GM19043 (cell line): ENCODE measurements around the gene HSD17B4.
"Not testable (repeated sequence)": the region's sequence is repeated elsewhere in the genome, so short reads cannot be mapped to it uniquely, and the experiment has no call there.

Experiments used
- ATAC-seq: cut with Tn5 transposase; IDR thresholded peaks from one replicate; pipeline ENCODE4 v1.9.1; 2021; ENCODE audit warnings: low read depth; ENCODE audit not compliant: unreplicated experiment

The HSD17B4 gene

DNA sequence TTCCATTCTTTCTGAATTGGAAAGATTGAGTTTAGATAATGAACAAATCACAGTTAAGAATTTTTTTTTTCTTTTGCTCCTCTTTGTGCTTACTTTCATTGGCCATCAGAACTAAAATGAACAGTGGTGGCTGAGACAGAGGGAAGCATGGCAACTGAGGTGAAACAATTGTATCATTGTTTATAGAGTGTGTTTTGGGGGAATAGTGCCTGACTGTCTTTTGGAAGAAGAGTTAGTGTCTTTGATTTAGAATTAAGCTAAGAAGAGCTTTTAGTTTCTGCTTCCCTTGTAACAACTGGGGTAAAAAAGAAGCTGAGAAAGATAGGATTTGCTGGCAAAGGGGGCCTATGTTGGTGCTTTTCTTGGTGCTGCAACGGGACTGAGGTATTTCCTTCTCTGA lies 24.0 kb downstream of the HSD17B4 start:
- ATAC-seq, result no peak

DNA sequence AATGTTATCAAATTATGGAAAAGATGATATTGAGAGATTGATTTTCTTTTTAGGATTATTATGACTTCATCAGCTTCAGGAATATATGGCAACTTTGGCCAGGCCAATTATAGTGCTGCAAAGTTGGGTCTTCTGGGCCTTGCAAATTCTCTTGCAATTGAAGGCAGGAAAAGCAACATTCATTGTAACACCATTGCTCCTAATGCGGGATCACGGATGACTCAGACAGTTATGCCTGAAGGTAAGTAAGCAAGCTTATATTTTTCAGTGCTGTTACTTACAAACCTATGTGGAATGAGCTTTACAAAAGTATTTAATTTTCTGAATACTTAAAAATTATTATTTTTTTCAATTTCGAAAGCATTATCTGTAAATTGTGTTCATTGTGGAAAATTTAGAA lies 26.5 kb downstream of the HSD17B4 start:
- ATAC-seq, result no peak

DNA sequence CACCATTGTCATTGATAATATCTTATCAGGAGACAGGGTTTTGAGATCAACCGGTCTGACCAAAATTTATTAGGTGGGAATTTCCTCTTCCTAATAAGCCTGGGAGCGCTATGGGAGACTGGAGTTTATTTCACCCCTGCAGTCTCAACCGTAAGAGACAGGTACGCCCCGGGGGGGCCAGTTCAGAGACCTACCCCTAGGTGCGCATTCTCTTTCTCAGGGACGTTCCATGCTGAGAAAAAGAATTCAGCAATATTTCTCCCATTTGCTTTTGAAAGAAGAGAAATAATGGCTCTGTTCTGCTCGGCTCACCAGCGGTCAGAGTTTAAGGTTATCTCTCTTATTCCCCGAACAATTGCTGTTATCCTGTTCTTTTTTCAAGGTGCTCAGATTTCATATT lies 28.3 kb downstream of the HSD17B4 start:
- not testable (repeated sequence) for ATAC-seq

DNA sequence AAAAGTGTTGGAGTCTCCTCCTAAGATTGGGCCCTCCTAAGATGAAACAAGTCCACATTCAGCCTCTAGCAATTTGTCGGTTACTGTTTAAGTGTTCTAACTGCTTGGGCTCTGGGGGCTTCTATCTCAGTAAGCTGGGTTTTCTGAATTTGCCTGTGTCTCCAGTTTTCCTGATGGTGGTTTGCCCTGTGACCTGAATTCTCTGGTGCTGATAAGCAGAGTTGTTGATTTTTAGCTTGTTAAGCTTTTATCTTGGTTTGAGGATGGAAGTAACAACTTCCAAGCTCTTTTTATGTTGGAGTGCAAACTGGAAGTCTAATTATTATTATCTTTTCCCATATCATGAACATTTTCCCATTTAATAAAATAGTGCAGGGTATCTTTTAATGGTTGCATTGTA lies 30.9 kb downstream of the HSD17B4 start:
- no peak for ATAC-seq

DNA sequence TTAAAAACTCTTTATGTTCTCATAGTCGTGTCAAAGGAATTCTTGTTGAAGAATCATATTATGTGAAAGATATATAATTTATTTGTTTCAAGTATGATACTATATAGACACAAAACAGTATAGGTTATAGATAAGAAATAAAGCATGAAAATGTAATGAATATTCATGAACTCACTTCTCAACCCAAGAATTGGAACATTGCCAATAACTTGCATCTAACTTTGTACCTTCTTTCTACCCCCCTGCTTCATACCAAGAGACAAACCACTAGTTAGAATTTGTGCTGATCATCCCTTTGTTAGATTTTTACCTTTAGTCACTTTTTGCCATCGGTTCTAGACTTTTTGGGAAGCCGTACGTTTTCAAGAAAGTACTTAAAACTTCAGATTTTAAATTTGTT lies 32.6 kb downstream of the HSD17B4 start:
- ATAC-seq, result no peak

DNA sequence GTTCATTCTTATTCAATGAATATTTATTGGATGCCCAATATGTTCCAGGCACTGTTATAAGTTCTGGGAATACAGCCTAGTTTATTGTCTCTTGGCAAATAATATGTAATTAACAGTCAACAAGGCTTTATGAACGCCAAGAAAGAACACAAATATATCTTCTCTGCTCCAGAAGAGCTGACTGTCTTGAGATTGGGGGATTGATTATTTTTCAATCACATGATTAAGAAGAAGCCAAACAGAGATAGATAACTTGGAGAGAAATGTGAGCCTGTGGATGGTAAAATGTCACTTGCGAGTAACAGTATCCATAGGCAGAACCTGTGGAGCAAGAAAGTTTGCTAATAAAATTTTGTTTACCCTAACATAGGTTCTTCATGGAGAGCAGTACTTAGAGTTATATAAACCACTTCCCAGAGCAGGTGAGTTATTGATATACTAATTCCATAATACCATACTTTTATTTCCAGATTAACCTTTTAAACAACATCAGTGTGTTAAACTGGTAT lies 49.4 kb downstream of the HSD17B4 start:
- ATAC-seq, result no peak

DNA sequence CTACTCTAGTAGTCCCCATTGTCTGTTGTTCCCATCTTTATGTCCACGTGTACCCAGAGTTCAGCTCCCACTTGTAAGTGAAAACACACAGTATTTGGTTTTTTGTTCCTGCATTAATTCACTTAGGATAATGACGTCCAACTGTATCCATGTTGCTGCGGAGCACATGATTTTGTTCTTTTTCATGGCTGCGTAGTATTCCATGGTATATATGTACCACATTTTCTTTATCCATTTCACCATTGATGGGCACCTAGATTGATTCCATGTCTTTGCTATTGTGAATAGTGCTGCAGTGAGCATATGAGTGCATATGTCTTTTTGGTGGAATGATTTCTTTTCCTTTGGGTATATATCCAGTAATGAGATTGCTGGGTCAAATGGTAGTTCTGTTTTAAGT lies 51.6 kb downstream of the HSD17B4 start:
- not testable (repeated sequence) for ATAC-seq

DNA sequence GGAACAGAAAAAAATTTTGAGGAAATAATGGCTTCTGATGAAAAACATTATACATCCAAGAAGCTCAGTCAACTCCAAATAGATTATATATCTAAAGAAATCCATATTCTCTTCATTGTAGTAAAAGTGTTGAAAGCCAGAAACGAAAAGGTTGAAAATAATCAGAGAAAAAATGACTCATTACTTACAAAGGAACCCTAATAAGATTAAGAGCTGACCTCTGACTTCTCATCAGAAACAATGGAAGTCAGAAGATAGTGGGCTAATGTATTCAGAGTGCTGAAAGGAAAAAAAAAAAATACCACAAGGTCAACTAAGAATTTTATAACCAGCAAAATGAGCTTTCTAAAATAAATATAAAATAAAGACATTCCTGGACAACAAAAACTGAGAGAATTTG lies 60.0 kb downstream of the HSD17B4 start:
- no peak for ATAC-seq

DNA sequence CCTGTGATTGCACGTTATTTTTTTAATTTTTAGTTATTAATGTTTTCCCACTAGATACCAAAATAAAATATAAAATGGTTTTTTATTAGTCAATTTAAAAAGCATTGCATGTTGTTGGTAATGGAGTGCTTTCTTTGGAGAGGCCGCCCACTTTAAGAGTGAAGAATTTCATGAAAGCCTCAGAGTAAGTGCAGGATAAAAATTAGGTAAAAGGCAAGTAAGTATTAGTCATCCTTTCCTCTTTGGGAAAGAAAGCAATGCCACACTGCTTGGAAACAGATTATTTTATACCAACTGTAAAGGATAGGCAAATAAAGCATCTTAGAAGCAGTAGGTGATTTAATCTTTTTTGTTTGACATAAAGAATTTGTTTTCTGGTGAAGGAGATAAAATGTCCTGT lies 62.9 kb downstream of the HSD17B4 start:
- ATAC-seq, result no peak

DNA sequence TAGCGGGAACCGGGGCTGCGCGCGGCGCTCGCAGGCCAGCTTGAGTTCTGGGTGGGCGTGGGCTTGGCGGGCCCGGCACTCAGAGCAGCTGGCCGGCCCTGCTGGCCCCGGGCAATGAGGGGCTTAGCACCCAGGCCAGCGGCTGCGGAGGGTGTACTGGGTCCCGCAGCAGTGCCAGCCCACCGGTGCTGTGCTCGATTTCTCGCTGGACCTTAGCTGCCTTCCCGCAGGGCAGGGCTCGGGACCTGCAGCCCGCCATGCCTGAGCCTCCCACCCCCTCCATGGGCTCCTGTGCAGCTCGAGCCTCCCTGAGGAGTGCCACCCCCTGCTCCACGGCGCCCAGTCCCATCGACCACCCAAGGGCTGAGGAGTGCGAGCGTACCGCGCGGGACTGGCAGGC lies 64.8 kb downstream of the HSD17B4 start:
- ATAC-seq, result not testable (repeated sequence)

DNA sequence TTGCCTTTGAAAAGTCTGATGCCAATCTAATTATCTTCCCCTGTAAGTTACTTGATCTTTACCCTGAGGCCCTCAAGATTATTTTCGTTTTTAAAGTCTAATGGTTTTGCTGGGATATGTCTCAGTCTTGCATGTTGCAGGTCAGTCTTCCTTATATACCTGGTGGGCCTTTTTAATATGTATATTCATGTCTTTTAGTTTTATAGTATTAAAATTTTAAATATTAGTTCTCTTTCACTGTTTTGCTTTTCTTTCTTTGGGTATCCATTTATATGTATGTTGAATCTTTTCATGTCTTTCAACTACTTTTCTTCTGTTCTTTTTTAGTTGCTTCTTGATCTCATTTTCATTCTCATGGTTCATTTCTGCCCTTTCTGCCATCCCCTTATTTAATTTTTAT lies 68.9 kb downstream of the HSD17B4 start:
- ATAC-seq, result no peak

DNA sequence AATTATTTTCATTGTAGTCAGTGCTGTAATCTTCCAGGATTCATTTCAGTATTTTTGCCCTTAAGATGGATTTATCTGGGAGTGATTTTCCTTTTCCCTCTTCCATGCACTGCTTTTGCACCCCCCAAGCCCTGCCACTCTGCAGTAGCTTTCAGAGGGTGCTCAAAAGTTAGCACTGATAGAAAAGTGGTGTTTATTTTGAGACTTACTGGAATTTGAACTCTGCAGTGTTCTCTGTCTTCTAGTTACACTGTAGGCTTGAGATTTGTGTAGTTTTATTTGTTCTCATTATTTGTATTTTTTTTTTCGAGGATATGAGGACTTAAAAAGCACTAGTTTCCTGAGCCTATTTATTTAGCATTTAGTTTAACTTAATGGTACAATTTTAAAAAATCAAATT lies 70.5 kb downstream of the HSD17B4 start:
- ATAC-seq, result no peak

DNA sequence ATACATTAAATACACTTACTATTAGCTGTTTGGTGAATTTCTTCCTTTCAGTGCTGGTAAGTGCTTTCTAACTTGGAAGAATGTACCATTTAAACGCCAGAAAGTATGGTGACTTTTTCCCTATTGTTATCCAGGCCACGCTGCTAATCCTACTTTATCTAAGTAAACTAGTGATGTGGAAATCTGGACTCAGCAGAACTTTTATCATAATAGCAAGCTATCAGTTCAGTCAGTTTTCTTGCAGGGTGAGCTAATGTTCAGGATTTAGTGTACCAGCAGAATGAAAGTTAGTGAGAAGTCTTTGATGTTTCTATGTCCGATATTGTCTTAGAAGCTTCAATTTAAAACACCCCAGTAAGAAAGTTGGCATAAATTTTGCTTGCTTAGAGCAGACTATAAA lies 72.2 kb downstream of the HSD17B4 start:
- ATAC-seq, result no peak

DNA sequence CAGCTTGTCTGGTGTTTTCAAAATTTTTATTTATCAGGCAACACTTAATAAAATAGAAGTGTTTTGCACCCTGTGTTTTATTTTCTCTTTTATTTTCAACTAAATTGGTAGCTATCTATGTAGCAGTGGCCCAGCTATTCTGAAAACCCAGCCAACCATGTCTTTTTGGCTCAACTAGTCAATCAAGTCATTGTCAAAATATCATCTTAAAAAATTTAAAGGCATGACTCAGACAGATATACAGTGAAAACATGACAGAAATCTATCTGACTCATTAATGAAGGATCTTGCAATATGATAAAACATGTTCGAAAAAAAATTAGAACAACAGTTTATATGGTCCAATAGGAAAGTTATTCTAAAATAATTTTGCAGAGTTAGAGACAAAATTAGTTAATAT lies 75.1 kb downstream of the HSD17B4 start:
- ATAC-seq, result no peak

DNA sequence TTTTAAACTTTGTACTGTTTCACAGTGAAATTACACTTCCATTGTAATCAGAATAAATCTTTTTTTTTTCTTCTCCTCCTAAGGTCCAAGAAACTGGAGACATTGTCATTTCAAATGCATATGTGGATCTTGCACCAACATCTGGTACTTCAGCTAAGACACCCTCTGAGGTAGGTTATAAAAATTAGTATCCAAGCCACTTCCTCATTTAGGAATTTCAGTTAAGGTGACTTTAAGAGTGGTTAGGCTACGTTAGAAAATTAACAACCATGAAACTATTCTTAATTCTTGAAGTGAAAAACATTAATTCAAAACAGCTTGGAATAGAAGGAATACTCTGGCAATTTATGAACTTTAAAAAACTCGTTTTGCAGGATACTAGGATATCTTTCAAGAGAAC lies 77.5 kb downstream of the HSD17B4 start:
- no peak for ATAC-seq

DNA sequence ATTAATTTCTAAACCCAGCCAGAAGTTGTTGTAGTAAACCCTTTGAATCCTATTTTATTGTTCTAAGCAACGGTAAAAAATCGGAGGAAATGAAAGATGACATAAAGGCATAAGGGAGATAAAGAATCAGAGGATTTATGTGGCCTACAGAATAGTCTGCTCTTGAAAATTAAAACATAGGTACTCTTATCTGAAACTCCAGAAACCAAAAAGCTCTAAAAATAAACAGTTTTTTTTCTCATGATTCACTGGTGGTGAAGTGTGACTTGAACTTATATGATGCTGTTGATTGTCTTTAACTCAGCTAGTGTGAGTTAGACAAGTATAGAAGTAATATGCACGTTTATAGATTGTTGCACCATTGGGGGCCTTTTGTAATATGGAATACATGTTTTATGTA lies 80.3 kb downstream of the HSD17B4 start:
- no peak for ATAC-seq

DNA sequence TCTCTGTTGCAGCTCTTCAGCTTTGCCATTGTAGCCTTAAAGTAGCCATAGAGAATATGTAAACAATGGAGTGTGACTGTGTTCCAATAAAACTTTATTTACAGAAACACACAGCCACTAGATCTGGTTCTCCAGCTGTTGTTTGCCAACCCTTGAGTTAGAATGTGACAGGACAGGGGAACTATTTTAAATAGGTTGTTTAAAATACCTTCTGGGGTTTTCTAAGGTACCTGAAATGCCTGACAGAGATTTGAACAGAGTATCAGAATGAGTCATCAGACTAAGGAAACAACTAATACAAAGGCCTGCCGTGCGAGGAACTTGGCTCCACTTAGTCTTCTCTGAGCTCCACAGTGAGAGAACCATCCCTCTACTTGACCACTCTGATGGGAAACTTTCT lies 85.4 kb downstream of the HSD17B4 start:
- ATAC-seq, result peak; percentile 100

DNA sequence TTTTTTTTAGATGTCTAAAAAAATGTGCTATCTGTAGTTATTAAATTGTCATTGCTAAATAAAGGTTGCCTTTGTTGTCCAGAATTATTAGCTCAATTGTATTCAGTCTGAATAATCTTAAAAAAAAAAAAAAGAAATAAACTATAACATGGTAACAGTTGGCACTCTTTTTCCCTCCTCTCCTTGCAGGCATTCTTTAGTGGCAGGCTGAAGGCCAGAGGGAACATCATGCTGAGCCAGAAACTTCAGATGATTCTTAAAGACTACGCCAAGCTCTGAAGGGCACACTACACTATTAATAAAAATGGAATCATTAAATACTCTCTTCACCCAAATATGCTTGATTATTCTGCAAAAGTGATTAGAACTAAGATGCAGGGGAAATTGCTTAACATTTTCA lies 89.4 kb downstream of the HSD17B4 start:
- no peak for ATAC-seq

DNA sequence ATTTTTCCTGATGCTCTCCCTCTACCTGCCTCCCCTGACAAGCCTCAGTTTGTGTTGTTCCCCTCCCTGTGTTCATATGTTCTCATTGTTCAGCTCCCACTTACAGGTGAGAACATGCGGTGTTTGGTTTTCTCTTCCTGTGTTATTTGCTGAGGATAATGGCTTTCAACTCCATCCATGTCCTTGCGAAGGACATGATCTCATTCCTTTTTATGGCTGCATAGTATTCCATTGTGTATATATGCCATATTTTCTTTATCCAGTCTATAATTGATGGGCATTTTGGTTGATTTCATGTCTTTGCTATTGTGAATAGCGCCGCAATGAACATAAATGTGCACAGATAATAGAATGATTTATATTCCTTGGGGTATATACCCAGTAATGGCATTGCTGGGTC lies 99.5 kb downstream of the HSD17B4 start:
- ATAC-seq, result no peak

DNA sequence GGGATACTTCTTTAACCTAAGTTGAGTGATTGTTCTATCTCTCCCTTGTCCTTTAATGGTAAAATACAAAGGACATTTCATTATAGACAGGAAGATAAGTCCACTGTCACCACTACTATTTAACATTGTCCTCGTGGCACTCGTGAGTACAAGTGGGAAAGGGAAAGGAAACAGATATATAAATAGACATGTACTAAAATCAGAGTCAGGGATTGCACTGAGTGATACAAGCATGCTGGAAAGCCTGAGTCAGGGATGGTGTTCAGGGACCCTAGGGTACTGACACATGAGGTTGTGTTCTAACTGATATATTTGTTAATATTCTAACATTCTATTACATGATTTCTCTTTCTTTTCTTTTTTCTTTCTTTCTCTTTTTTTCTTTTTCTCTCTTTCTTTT lies 102.3 kb downstream of the HSD17B4 start:
- ATAC-seq, result no peak

DNA sequence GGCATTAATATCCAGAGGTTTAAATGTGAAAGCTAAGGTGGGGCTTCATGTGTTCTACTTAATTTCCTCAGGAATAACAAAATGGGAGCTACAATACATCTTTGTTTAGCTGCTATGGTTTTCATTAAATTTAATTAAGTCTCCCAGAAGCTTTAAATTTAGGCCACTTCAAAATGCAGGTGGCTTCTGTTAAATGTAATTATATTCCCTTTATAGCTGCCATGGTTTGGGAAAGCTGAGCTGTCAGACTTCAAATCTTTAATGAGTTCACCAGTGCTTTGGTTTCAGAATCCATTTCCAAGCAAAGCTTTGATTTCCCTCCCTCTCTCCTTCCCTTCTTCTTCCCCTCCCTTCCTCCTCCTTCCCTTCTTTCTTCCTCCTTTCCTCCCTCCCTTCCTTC lies 118.6 kb downstream of the HSD17B4 start:
- no peak for ATAC-seq

DNA sequence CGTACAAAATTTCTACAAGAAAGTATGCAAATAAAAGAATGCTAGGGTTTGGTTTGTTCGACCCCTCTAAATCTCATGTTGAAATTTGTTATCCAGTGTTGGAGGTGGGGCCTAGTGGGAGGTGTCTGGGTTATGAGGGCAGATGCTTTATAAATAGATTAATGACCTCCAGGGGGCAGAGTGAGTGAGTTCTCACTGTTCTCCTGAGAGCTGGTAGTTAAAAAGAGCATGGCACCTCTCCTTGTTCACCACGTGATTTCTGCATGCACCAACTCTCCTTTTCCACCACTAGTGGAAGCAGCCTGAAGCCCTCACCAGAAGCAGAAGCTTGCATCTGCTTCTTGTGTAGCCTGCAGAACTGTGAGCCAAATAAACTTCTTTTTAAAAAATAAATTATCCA lies 126.6 kb downstream of the HSD17B4 start:
- peak; percentile 24 for ATAC-seq

DNA sequence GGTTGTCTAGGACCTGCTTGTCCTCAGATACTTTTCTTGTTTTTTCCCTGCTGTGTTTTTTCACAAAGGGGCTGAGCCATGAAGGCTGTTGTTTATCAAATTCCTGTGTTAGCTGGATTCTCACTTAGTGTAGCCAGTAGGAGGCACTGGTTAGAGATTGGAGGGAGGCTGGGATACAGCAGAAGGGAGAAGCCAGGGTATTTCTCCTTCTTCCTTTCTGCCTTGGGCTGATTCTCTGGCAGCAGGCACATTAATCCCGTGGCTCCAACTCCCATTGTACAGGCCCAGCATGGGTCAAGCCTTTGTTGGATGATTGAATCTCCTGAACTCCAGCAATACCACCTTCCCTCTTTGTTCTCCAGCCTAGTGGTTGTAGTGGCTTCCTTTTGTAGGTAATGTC lies 130.7 kb downstream of the HSD17B4 start:
- no peak for ATAC-seq
